MM.1S (cell line): Measurements from ENCODE around the gene NPPC.

Experiments
- EZH2 ChIP-seq: fragments of 300-600 bp; sonication (generic); optimal IDR thresholded peaks from 2 replicates; pipeline ENCODE3; 2017; ENCODE audit warnings: low read depth, mild to moderate bottlenecking, antibody characterized with exemption, low read length, mixed read lengths
- EZH2phosphoT487 ChIP-seq: fragments of 300-600 bp; sonication (generic); IDR thresholded peaks from 2 replicates; pipeline ENCODE4 v1.6.1; 2018; ENCODE audit warnings: antibody characterized with exemption, low read length
- TF ChIP-seq, protein P1 (sequence below): fragments of 300-600 bp; sonication (generic); IDR thresholded peaks from 2 replicates; pipeline ENCODE4 v1.5.1; 2016; ENCODE audit warnings: antibody characterized with exemption, low read length, mixed read lengths

DNA sequence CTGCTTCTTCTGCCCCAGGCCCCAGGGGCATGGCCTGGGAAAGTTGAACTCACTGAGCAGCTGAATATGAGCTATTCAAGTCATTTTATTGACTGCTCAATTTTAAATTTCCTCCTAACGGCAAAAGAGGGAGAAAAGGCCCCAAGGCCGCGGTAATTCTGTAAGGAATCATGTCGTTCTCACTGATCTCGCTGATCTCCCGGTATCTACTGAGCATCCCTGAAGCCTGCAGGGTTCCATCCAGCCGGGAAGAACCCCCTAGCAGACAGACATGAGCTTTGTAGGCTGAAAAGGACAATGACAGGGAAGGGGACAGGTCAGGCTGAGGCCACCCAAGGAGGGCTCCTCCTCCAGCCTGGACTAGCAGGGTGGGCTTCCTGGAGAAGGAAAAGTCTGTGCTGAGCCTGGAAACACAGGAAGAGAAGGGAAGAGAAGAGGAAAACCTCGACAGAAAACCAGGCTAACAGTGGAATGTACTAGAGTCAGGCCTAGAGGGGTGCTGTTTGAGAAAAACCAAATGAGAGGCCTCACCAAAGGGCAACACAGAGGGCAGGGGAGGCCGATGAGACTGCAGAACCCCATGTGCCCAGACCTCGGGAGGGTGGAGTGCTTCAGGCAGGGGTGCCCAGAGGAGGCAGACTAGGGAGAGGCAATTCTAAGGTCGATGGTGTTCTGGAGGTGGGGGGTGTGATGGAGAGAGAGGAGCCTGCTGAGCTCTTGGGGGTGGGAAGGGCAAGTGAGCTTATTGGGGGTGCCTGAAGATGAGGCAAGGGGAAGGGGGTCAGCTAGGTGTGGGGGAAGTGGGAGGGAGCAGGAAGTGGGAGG is 2.9 kb upstream of the NPPC start:
- TF ChIP-seq, protein P1, sequence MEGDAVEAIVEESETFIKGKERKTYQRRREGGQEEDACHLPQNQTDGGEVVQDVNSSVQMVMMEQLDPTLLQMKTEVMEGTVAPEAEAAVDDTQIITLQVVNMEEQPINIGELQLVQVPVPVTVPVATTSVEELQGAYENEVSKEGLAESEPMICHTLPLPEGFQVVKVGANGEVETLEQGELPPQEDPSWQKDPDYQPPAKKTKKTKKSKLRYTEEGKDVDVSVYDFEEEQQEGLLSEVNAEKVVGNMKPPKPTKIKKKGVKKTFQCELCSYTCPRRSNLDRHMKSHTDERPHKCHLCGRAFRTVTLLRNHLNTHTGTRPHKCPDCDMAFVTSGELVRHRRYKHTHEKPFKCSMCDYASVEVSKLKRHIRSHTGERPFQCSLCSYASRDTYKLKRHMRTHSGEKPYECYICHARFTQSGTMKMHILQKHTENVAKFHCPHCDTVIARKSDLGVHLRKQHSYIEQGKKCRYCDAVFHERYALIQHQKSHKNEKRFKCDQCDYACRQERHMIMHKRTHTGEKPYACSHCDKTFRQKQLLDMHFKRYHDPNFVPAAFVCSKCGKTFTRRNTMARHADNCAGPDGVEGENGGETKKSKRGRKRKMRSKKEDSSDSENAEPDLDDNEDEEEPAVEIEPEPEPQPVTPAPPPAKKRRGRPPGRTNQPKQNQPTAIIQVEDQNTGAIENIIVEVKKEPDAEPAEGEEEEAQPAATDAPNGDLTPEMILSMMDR = no peak
- no peak for TF ChIP-seq EZH2
- no peak for TF ChIP-seq EZH2phosphoT487
